Skin of body (tissue), 2 donors: ENCODE results near the gene METTL18. TPM values are rescaled to one million over a fixed set of nuclear protein-coding genes. Genes with fewer than 3 reads are reported as not detected.

Experiments
- DNase-seq: peaks from one replicate; lab custom pipeline; 2025; lab: John Stamatoyannopoulos, UW
- total RNA-seq: library from RNA; depleted of rRNA; stranded (reverse); fragments of >200 nt; gene quantifications from one replicate; pipeline ENCODE4 v1.2.3, GENCODE V29; 2014

METTL18 gene
- total RNA-seq, 1 donor from 2014 or later, result 7.6 TPM

DNA sequence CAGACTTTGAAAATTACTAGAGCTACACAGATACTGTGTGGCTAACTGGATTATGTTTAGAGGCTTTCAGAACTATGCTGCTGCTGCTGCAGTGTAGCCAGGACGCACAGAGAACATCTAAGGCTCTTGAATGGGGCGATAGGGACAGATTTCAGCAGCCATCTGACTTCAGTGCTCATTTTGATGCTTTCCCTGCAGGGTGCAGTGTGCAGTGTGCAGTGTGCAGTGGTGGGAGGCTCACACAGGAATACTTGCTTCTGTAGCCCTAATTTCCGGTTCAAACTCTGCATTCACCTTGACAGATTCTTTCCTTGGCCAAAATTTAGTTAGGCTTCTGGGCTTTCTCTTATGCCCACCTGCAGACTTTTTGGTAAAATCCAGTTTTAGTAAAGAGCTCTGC lies 7.7 kb downstream of the METTL18 start:
- no peak for DNase-seq

GRCh38 chr1:169785267-169785666 lies 9.4 kb downstream of the METTL18 start:
- no peak for DNase-seq

- no peak for DNase-seq
These were observed 10.6 kb downstream of the METTL18 start for GRCh38 chr1:169784102-169784501.

DNA sequence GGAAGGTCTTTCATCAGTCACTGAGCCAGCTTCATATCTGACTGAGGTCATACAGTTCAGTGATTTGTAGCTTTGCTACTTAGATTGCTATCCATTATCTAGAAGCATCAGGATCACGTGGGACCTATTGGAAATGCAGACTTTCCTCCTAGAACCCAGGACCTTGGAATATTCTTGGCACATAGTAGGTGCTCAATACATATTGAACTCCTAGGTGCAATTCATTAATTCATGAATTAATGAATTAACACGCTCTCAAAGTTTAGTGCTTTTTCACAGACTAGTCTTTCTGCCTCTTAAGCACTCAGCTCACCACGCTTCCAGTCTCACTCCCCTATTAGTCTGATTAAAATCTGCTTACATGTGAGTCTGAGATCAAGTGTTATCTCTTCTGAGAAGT lies 12.1 kb downstream of the METTL18 start:
- no peak for DNase-seq

- no peak for DNase-seq
These were observed 14.7 kb downstream of the METTL18 start for GRCh38 chr1:169779970-169780369.

DNA sequence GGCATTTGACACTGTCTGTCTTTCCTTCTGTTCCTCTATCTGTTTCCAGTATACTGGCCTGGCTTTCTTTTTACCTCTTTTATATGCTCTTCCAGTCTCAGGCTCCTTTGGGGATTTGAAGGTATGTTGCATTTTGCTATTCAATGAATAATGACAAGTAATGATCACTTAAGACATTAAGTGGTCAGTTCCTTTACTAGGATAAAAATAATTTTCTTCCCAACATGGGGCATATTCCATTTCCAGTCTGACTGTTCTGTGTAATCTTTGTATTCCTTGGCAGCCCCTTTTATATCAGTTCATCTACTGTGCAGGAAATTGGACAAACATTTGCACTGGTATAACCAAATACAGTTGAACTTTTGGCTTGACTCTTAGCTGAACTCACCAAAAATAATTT lies 15.6 kb downstream of the METTL18 start:
- DNase-seq, result no peak

- DNase-seq, result no peak
These were observed 18.3 kb downstream of the METTL18 start for GRCh38 chr1:169776440-169776839.

- no peak for DNase-seq
These were observed 26.5 kb downstream of the METTL18 start for GRCh38 chr1:169768161-169768560.

DNA sequence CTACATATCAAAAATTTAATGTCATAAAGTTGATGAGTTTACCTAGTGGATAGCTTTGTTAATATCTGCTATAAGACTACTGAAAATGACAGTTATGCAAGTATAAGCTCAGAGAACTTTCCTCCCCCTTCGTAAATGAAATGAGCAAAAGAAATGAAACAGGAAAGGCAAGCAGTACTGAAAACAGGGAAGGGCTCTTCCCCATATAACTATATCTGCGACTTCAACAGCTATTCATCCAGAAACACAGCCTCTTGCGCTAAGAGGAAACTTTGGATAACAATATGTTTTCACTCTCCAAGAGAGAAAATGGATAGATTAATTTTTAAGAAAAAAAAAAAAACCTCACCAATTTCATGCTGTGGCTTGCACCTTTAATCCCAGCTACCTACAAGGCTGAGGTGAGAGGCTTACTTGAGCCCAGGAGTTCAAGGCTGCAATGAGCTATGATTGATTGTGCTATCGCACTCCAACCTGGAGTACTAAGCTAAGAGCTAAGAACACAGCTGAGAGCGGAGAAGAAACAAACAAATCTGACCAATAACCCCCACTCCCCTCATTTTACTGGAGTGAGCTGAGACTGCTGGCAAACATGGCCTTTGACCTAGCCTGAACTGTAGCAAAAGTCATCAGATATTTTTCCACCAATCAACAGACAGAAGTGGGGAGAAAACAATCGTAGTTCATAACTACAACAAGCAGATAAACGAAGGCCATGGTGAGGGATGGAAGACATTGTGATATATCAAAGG lies 29.0 kb downstream of the METTL18 start:
- DNase-seq, result no peak

- no peak for DNase-seq
These were observed 29.8 kb downstream of the METTL18 start for GRCh38 chr1:169764919-169765318.

DNA sequence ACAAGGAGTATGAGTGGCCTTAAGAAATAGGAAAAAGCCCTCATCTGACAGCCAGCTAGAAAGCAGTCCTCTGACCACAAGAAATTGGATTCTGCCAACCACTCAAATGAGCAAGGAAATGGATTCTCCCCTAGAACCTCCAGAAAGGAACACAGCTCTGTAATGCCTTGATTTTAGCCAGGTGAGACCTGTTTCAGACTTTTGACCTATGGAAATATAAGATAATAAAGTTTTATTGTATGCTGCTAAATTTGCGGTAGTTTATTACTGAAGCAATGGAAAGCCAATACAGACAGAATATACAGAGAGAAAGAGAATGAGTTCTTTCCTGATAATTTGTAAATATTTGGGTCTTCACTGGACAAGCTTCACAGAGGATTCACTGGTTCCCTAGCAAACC lies 32.0 kb downstream of the METTL18 start:
- no peak for DNase-seq

GRCh38 chr1:169759038-169759437 lies 35.7 kb downstream of the METTL18 start:
- no peak for DNase-seq

- no peak for DNase-seq
These were observed 41.2 kb downstream of the METTL18 start for GRCh38 chr1:169753549-169753948.

GRCh38 chr1:169750041-169750440 lies 44.7 kb downstream of the METTL18 start:
- DNase-seq, result no peak

- no peak for DNase-seq
These were observed 48.2 kb downstream of the METTL18 start for GRCh38 chr1:169746550-169746949.

DNA sequence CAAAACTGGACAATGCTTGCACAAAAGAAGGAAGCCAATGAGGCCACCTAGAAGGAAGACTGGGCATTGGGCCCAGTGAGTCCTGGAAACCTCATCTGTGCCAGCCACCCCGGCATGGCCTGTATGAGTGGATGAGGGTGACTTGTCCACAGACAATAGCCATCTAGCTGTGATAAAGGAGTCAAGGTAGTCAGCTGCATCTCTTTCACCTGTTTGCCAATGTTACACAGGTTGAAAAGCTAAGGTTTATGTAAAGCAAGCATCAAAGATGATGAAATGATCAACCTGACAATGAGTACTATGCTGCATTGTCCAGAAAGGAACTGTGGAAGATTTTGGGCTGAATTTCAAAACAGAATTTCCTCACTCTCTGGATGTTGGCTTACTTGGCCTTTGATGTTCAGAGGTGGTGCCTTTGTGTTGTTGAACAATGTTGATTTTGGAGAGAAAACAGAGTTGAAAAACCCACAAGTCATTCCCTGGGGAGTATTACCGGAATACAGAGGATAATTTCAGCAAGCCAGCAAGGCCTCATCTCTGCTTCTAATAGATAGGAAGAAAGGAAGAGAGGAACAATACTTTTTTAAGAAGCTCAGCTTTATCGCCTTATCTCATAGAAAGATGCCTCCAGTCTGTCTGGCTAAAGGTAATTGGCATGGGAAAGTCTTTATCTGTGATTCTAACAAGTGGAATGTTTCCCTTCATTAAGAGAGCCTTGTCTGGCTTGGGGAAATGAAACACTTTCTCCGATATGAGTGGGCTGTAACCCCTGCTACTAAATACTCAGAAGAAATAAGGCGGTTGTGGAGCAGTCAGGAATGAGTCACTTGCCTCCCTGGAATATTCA lies 49.5 kb downstream of the METTL18 start:
- no peak for DNase-seq

Other genes starting within 250 kb of the METTL18 start
- gene F5, start 208.4 kb downstream of the METTL18 start, total RNA-seq, result 0.89 TPM
- 1.4 TPM for gene SELP, start 164.8 kb downstream of the METTL18 start, total RNA-seq
- gene SELL, start 83.3 kb downstream of the METTL18 start, total RNA-seq, result 12.3 TPM
- gene SELE, start 60.8 kb downstream of the METTL18 start, total RNA-seq, result 14.0 TPM
- gene SCYL3, start 99.0 kb upstream of the METTL18 start, total RNA-seq, result 7.3 TPM